C4-2B (cell line): Measurements from ENCODE around the gene SLC29A2.

Experiments
- CTCF ChIP-seq: fragments of 450-650 bp; conservative IDR thresholded peaks from 2 replicates; pipeline ENCODE4 v1.5.1; 2017; ENCODE audit warnings: mild to moderate bottlenecking
- ZFX ChIP-seq: fragments of 450-650 bp; IDR thresholded peaks from 2 replicates; pipeline ENCODE4 v1.6.1; 2017

- TF ChIP-seq CTCF (no peak), ZFX (no peak)
Observed at GRCh38 chr11:66407651-66408050, 36.1 kb upstream of the SLC29A2 start.
